HCT116 (cell line): ENCODE measurements around the gene RBM8A. TPM values are rescaled to one million over a fixed set of nuclear protein-coding genes. Genes with fewer than 3 reads are reported as not detected.

Source experiments
- ATAC-seq: fragments of 200-7000 bp; cut with Tn5 transposase; 2 replicates; pipeline ENCODE4 v1.9.1; 2020; ENCODE audit warnings: mild to moderate bottlenecking, moderate library complexity
- BruUV-seq: library from RNA; stranded (reverse); fragments of 400-500 nt; replicated peaks from 2 replicates; lab custom pipeline; 2021; lab: Mats Ljungman, UMichigan
- CTCF ChIA-PET: fragments of 300-600 bp; sonication (Branson Sonifier 250); formaldehyde crosslinking; loops from one replicate; lab custom pipeline; 2021; ENCODE audit warnings: antibody characterized with exemption; lab: Charles Lee
- POLR2A ChIA-PET: fragments of 300-600, 350-600 bp; sonication (Branson Sonifier 250); formaldehyde crosslinking; loops from one replicate; lab custom pipeline; 2021; ENCODE audit warnings: antibody characterized with exemption; lab: Charles Lee
- RAD21 ChIA-PET, 2 experiments: fragments of 300-600 bp; sonication (Branson Sonifier 250); formaldehyde crosslinking; loops; one replicate each; lab custom pipeline; 2023; ENCODE audit warnings: low total read pairs in 2 of 2; ENCODE audit not compliant: uncharacterized antibody in 2 of 2, unreplicated experiment in 2 of 2, low non-redundant PET in 1 of 2; lab: Charles Lee
- DNase-seq: peaks from one replicate; pipeline ENCODE4 v3.0.0-alpha.2; 2010; ENCODE audit warnings: low read depth, low spot score
- H2AFZ ChIP-seq: fragments of 200-600 bp; shearing (Covaris generic), sonication (generic); 2 replicates; pipeline ENCODE4 v1.6.1; 2017; ENCODE audit warnings: low read depth, mixed run types, mixed read lengths, antibody characterized with exemption, low read length; ENCODE audit not compliant: poor library complexity, severe bottlenecking
- H3K27ac ChIP-seq: 2 replicates; pipeline ENCODE4 v1.5.1; 2012; ENCODE audit warnings: low read depth, low read length
- H3K27me3 ChIP-seq: fragments of 200-600 bp; sonication (generic); 2 replicates; pipeline ENCODE4 v1.6.1; 2016; ENCODE audit warnings: mixed run types, low read length, mixed read lengths; ENCODE audit not compliant: insufficient read depth
- H3K36me3 ChIP-seq, 2 experiments: fragments of 200-500 bp in 1 of 2; fragments of 200-600 bp in 1 of 2; sonication (Bioruptor generic) in 1 of 2; sonication (generic) in 1 of 2; 2 replicates each; pipeline versions ENCODE4 v1.5.1 to v1.6.1; 2014 to 2016; ENCODE audit warnings: low read length in 2 of 2, inconsistent platforms in 1 of 2, mixed read lengths in 1 of 2, mixed run types in 1 of 2; ENCODE audit not compliant: insufficient read depth in 2 of 2, control insufficient read depth in 1 of 2
- H3K4me1 ChIP-seq, 2 experiments: fragments of 200-600 bp in 1 of 2; sonication (generic) in 1 of 2; 2 replicates each; pipeline versions ENCODE4 v1.5.1 to v1.6.1; 2012 to 2017; ENCODE audit warnings: low read length in 2 of 2, inconsistent platforms in 1 of 2, mild to moderate bottlenecking in 1 of 2, mixed read lengths in 1 of 2, mixed run types in 1 of 2, moderate library complexity in 1 of 2; ENCODE audit not compliant: insufficient read depth in 2 of 2, control insufficient read depth in 1 of 2
- H3K4me2 ChIP-seq: fragments of 200-600 bp; sonication (generic); 2 replicates; pipeline ENCODE4 v1.6.1; 2017; ENCODE audit warnings: mixed run types, low read length, mixed read lengths
- H3K4me3 ChIP-seq, 2 experiments: fragments of 200-600 bp in 1 of 2; sonication (generic) in 1 of 2; replicated peaks in 1 of 2; 2 replicates each; pipeline ENCODE4 v1.5.1; 2011 to 2016; ENCODE audit warnings: low read length in 2 of 2, control low read depth in 1 of 2, low read depth in 1 of 2, mild to moderate bottlenecking in 1 of 2, mixed read lengths in 1 of 2, mixed run types in 1 of 2
- H3K79me2 ChIP-seq: fragments of 200-600 bp; sonication (generic); 2 replicates; pipeline ENCODE4 v1.6.1; 2017; ENCODE audit warnings: mild to moderate bottlenecking, mixed run types, low read length, moderate library complexity, mixed read lengths; ENCODE audit not compliant: insufficient read depth
- H3K9ac ChIP-seq: fragments of 200-600 bp; sonication (generic); 2 replicates; pipeline ENCODE4 v1.6.1; 2016; ENCODE audit warnings: low read length, mixed read lengths
- H3K9me2 ChIP-seq: fragments of 200-600 bp; sonication (generic), shearing (Covaris generic); 2 replicates; pipeline ENCODE4 v1.6.1; 2017; ENCODE audit warnings: mixed run types, mild to moderate bottlenecking, moderate library complexity; ENCODE audit not compliant: insufficient read depth
- H3K9me3 ChIP-seq, 2 experiments: fragments of 200-500 bp in 1 of 2; fragments of 200-600 bp in 1 of 2; sonication (Bioruptor generic) in 1 of 2; sonication (generic) in 1 of 2; 2 replicates each; pipeline ENCODE4 v1.6.1; 2014 to 2017; ENCODE audit warnings: low read length in 2 of 2, mixed read lengths in 2 of 2, inconsistent platforms in 1 of 2, low read depth in 1 of 2, mild to moderate bottlenecking in 1 of 2, mixed run types in 1 of 2, moderate library complexity in 1 of 2; ENCODE audit not compliant: control insufficient read depth in 1 of 2, insufficient read depth in 1 of 2
- H4K20me1 ChIP-seq: fragments of 200-600 bp; sonication (generic), shearing (Covaris generic); 2 replicates; pipeline ENCODE4 v1.6.1; 2017; ENCODE audit warnings: mixed run types, mild to moderate bottlenecking, moderate library complexity; ENCODE audit not compliant: insufficient read depth
- CBX3 ChIP-seq: IDR thresholded peaks from 2 replicates; pipeline ENCODE4 v1.6.1; 2012; ENCODE audit warnings: low read depth
- EZH2 ChIP-seq: fragments of 200-600 bp; sonication (generic); IDR thresholded peaks from 2 replicates; pipeline ENCODE4 v1.6.1; 2017; ENCODE audit warnings: antibody characterized with exemption, mixed run types
- JUND ChIP-seq: IDR thresholded peaks from 2 replicates; pipeline ENCODE4 v1.6.1; 2012
- POLR2AphosphoS5 ChIP-seq: IDR thresholded peaks from 2 replicates; pipeline ENCODE4 v1.6.1; 2011; ENCODE audit warnings: mild to moderate bottlenecking, low read depth, low read length, moderate library complexity
- SRF ChIP-seq: IDR thresholded peaks from 2 replicates; pipeline ENCODE4 v1.6.1; 2012; ENCODE audit warnings: low read depth
- ZNF274 ChIP-seq: fragments of 200-500 bp; sonication (Bioruptor generic); IDR thresholded peaks from 2 replicates; pipeline ENCODE4 v1.6.1; 2014; ENCODE audit warnings: mild to moderate bottlenecking, low read depth, low read length, inconsistent platforms
- intact Hi-C: fragments of 100-400 bp; cut with micrococcal nuclease; formaldehyde crosslinking; loops from 2 replicates; pipeline ENCODE4 v1.10.0; 2022
- total RNA-seq: library from RNA; stranded (reverse); gene quantifications from one replicate; pipeline ENCODE4 v1.2.1, GENCODE V29; 2021; ENCODE audit not compliant: unreplicated experiment
- TF ChIP-seq, protein P1 (sequence below): IDR thresholded peaks from 2 replicates; pipeline ENCODE4 v1.6.1; 2012
- TF ChIP-seq, protein P2 (sequence below): IDR thresholded peaks from 2 replicates; pipeline ENCODE4 v1.6.1; 2011; ENCODE audit warnings: mild to moderate bottlenecking, low read length, moderate library complexity; ENCODE audit not compliant: insufficient replicate concordance; ENCODE audit errors: extremely low read depth
- TF ChIP-seq, protein P3 (sequence below), 3 experiments: fragments of 200-600 bp in 1 of 3; sonication (generic) in 1 of 3; IDR thresholded peaks in 2 of 3; conservative IDR thresholded peaks in 1 of 3; 2 replicates each; pipeline ENCODE4 v1.5.1; 2012 to 2017; ENCODE audit warnings: low read depth in 2 of 3, low read length in 2 of 3, antibody characterized with exemption in 1 of 3, borderline replicate concordance in 1 of 3, control low read depth in 1 of 3, mild to moderate bottlenecking in 1 of 3, mixed read lengths in 1 of 3, mixed run types in 1 of 3, moderate library complexity in 1 of 3; ENCODE audit not compliant: insufficient read depth in 1 of 3

Gene RBM8A
- total RNA-seq, 1 experiment from 2014 or later: 195 TPM

DNA sequence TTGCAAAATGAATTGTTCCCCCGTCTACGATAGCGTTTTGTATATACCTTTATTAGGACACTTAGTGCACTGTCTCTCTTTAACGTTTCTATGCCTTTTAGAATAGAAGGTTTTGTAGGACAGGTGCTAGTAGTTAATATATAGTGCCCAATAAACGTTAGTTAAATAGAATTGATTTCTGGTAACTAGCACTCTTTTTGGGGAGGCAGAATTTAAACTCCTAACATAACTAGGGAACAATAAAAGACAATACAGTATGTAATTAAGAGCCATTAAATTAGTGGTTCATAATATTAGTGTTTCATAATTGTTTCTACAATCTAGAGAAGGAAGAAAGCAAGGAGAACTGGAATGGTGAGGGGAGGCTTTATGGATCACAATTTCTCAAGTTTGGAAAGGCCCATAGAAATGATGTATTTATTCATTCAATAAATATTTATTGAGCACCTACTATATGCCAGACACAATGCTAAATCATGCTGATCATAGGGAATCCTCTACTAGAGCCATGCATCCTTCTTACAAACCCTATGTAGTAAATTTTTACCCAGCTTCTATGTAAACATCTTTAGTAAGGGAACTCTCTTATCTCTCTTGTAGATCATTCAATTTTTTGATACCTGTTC, 37.9 kb upstream of the RBM8A start:
- H3K4me1 ChIP-seq: peaks cover 19 to 27% of the 10 kb centered on the region in 2 experiments
- RAD21 ChIA-PET: no interaction called here
- CTCF ChIA-PET: interaction anchor here (0.7 to 2.4 kb wide), 8 partner anchors 12 to 120 kb away, joined by 4 to 11 read pairs (median 8); partner anchors contain the start of genes NUDT17, PIAS3 and RBM8A
- intact Hi-C loops: loop anchor here (1.0 kb wide), 1 partner anchor 8 kb away; no protein-coding TSS in a partner anchor
- POLR2A ChIA-PET: interaction anchor here (0.9 to 2.1 kb wide), 13 partner anchors 12 to 107 kb away, joined by 3 to 22 read pairs (median 5); partner anchors contain the start of gene RBM8A
- H4K20me1 ChIP-seq: no peaks in the 10 kb centered on the region
- peak overlapping the region; percentile 80 for H3K4me2 ChIP-seq
- H3K27me3 ChIP-seq: no peaks in the 10 kb centered on the region
- H3K9ac ChIP-seq: peak overlapping the region; percentile 67
- no peaks in the 10 kb centered on the region for H3K9me2 ChIP-seq
- no peaks in the 10 kb centered on the region for H3K79me2 ChIP-seq
- BruUV-seq: no TSS peak
- TF ChIP-seq, protein P1, sequence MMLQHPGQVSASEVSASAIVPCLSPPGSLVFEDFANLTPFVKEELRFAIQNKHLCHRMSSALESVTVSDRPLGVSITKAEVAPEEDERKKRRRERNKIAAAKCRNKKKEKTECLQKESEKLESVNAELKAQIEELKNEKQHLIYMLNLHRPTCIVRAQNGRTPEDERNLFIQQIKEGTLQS: no peak
- TF ChIP-seq POLR2AphosphoS5 (no peak), SRF (no peak), CBX3 (no peak), EZH2 (no peak), JUND (no peak), ZNF274 (no peak)
- TF ChIP-seq, protein P2, sequence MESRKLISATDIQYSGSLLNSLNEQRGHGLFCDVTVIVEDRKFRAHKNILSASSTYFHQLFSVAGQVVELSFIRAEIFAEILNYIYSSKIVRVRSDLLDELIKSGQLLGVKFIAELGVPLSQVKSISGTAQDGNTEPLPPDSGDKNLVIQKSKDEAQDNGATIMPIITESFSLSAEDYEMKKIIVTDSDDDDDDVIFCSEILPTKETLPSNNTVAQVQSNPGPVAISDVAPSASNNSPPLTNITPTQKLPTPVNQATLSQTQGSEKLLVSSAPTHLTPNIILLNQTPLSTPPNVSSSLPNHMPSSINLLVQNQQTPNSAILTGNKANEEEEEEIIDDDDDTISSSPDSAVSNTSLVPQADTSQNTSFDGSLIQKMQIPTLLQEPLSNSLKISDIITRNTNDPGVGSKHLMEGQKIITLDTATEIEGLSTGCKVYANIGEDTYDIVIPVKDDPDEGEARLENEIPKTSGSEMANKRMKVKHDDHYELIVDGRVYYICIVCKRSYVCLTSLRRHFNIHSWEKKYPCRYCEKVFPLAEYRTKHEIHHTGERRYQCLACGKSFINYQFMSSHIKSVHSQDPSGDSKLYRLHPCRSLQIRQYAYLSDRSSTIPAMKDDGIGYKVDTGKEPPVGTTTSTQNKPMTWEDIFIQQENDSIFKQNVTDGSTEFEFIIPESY: no peak
- TF ChIP-seq, protein P3, sequence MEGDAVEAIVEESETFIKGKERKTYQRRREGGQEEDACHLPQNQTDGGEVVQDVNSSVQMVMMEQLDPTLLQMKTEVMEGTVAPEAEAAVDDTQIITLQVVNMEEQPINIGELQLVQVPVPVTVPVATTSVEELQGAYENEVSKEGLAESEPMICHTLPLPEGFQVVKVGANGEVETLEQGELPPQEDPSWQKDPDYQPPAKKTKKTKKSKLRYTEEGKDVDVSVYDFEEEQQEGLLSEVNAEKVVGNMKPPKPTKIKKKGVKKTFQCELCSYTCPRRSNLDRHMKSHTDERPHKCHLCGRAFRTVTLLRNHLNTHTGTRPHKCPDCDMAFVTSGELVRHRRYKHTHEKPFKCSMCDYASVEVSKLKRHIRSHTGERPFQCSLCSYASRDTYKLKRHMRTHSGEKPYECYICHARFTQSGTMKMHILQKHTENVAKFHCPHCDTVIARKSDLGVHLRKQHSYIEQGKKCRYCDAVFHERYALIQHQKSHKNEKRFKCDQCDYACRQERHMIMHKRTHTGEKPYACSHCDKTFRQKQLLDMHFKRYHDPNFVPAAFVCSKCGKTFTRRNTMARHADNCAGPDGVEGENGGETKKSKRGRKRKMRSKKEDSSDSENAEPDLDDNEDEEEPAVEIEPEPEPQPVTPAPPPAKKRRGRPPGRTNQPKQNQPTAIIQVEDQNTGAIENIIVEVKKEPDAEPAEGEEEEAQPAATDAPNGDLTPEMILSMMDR (IDR thresholded peaks at IDR 0.05 in 2 of 3, conservative IDR thresholded peaks at IDR 0.05 in 1 of 3; ENCODE audit: borderline replicate concordance in 1 of 3, insufficient read depth in 1 of 3, low read depth in 2 of 3, low read length in 2 of 3): no peak
- no peaks in the 10 kb centered on the region; a peak in 1 of 4 replicates for H3K9me3 ChIP-seq
- H3K4me3 ChIP-seq: peak overlapping the region; percentile 70 to 73
- ATAC-seq: no peak
- peak overlapping the region; percentile 64 for H3K27ac ChIP-seq
- no peak for DNase-seq
- peak overlapping the region; percentile 42 for H2AFZ ChIP-seq
- H3K36me3 ChIP-seq: no peaks in the 10 kb centered on the region
